ENCODE results near the gene DGKI. TPM values are rescaled to one million over a fixed set of nuclear protein-coding genes. Genes with fewer than 3 reads are reported as not detected.

DGKI gene
- total and polyA plus RNA-seq, 2 donors (not counting 1 experiment from before 2014, with no cell fraction given) = not detected

DNA sequence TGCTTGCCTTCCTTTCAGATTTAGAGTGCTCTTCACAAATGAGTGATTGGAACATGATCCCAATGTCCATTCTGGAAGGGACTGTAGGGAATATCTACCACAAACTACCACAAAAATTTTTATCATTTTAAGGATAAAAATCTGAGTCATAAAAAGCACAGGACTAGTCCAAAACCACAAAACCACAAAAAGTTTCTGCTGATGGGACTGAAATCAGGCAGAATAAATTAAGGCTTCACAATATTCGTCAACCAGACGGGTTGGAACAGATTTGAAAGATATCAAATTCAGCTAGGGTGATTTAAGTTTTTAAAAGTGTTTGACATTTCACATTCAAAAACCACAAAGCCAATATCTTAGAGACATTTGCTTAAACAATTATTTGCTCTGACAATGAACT is 403.2 kb downstream of the DGKI start:
- H3K4me2 ChIP-seq (replicated peaks; ENCODE audit: low read depth, low read length, poor library complexity, severe bottlenecking) = no peak overlapping the region
- no CpG with 5 or more reads among the region's 2 CpGs for WGBS (ENCODE audit: insufficient coverage)
- H3K4me1 Mint-ChIP-seq = no peaks in the 10 kb centered on the region

DNA sequence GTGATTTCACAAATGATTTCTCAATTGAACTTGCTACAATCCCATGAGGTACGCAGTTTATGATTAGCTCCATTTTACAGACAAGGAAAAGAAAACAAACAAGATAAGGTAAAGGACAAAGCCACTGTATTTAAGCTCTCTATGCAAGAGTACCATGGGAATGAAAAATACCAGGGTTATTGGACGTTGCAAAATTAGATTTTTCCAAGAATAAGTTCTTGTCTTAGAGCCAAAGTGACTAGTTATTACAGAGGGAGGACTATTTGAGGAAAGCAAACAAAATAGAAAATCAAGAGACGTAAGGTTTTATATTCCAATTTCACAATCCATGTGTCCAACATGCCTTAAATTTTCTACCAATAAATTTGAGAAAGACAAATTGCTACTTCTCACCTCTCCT is 405.3 kb downstream of the DGKI start:
- no CpG with 5 or more reads among the region's 3 CpGs for WGBS (ENCODE audit: insufficient coverage)
- H3K79me2 ChIP-seq (ENCODE audit: control insufficient read depth, insufficient read depth, low read length) = no peaks in the 10 kb centered on the region
- CTCF ChIA-PET = interaction anchor here (0.7 to 3.2 kb wide), 2 partner anchors 13 to 301 kb away, joined by 4 to 7 read pairs; no protein-coding TSS in a partner anchor
- ATAC-seq (ENCODE audit: low read depth) (no peak), DNase-seq (no peak)
- no peak overlapping the region for H2AFZ ChIP-seq (ENCODE audit: insufficient read depth, low read depth, low read length, poor library complexity, severe bottlenecking)
- TF ChIP-seq EZH2 (IDR thresholded peaks at IDR 0.05; ENCODE audit: borderline replicate concordance, insufficient read depth, low read depth, low read length, poor library complexity, severe bottlenecking) = no peak
- TF ChIP-seq, protein P1, sequence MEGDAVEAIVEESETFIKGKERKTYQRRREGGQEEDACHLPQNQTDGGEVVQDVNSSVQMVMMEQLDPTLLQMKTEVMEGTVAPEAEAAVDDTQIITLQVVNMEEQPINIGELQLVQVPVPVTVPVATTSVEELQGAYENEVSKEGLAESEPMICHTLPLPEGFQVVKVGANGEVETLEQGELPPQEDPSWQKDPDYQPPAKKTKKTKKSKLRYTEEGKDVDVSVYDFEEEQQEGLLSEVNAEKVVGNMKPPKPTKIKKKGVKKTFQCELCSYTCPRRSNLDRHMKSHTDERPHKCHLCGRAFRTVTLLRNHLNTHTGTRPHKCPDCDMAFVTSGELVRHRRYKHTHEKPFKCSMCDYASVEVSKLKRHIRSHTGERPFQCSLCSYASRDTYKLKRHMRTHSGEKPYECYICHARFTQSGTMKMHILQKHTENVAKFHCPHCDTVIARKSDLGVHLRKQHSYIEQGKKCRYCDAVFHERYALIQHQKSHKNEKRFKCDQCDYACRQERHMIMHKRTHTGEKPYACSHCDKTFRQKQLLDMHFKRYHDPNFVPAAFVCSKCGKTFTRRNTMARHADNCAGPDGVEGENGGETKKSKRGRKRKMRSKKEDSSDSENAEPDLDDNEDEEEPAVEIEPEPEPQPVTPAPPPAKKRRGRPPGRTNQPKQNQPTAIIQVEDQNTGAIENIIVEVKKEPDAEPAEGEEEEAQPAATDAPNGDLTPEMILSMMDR (IDR thresholded peaks at IDR 0.05) = no peak
- Mint-ChIP-seq H3K27ac (no peak overlapping the region), H3K27me3 (no peaks in the 10 kb centered on the region), H3K4me1 (no peaks in the 10 kb centered on the region), H3K4me3 (no peak overlapping the region), H3K9me3 (ENCODE audit: insufficient read depth) (no peaks in the 10 kb centered on the region)
- no peaks in the 10 kb centered on the region for H3K36me3 ChIP-seq (replicated peaks in 1 of 2; ENCODE audit: control extremely low read depth in 1 of 2, control insufficient read depth in 1 of 2, extremely low read depth in 1 of 2, insufficient read depth in 2 of 2, low read length in 1 of 2)
- H3K27me3 ChIP-seq (replicated peaks in 1 of 4; ENCODE audit: control extremely low read depth in 1 of 4, control insufficient read depth in 3 of 4, insufficient read depth in 4 of 4, low read length in 3 of 4) = no peaks in the 10 kb centered on the region
- H4K20me1 ChIP-seq (ENCODE audit: control insufficient read depth, insufficient read depth, low read length, poor library complexity, severe bottlenecking) = no peaks in the 10 kb centered on the region
- H3K9me3 ChIP-seq (ENCODE audit: control extremely low read depth in 1 of 3, control insufficient read depth in 2 of 3, insufficient read depth in 1 of 3, low read length in 2 of 3) = no peaks in the 10 kb centered on the region
- POLR2A ChIA-PET = no interaction called here
- no peak overlapping the region for H3K9ac ChIP-seq (ENCODE audit: low read length)
- H3K4me1 ChIP-seq (ENCODE audit: control insufficient read depth in 2 of 2, insufficient read depth in 2 of 2, low read length in 2 of 2) = no peaks in the 10 kb centered on the region
- H3K27ac ChIP-seq (ENCODE audit: low read length in 2 of 2) = no peak overlapping the region
- H3K4me2 ChIP-seq (replicated peaks; ENCODE audit: low read depth, low read length, poor library complexity, severe bottlenecking) = no peak overlapping the region
- H3K4me3 ChIP-seq (ENCODE audit: control extremely low read depth in 1 of 5, extremely low read depth in 1 of 5, insufficient read depth in 1 of 5, low read depth in 2 of 5, low read length in 4 of 5) = no peak overlapping the region
- intact Hi-C loops (cut with micrococcal nuclease) = no loop called here

More for the DNA sequence above, 403.2 kb downstream of the DGKI start:
- no peaks in the 10 kb centered on the region for H3K9me3 Mint-ChIP-seq (ENCODE audit: insufficient read depth)
- no peak overlapping the region for H3K27ac Mint-ChIP-seq
- TF ChIP-seq, protein P1 (IDR thresholded peaks at IDR 0.05) = no peak
- TF ChIP-seq EZH2 (IDR thresholded peaks at IDR 0.05; ENCODE audit: borderline replicate concordance, insufficient read depth, low read depth, low read length, poor library complexity, severe bottlenecking) = no peak
- POLR2A ChIA-PET = no interaction called here
- Histone ChIP-seq H3K9me3 (ENCODE audit: control extremely low read depth in 1 of 3, control insufficient read depth in 2 of 3, insufficient read depth in 1 of 3, low read length in 2 of 3) (no peaks in the 10 kb centered on the region), H3K4me1 (ENCODE audit: control insufficient read depth in 2 of 2, insufficient read depth in 2 of 2, low read length in 2 of 2) (no peaks in the 10 kb centered on the region), H3K27ac (ENCODE audit: low read length in 2 of 2) (no peak overlapping the region), H3K9ac (ENCODE audit: low read length) (no peak overlapping the region), H3K27me3 (replicated peaks in 1 of 4; ENCODE audit: control extremely low read depth in 1 of 4, control insufficient read depth in 3 of 4, insufficient read depth in 4 of 4, low read length in 3 of 4) (no peaks in the 10 kb centered on the region), H2AFZ (ENCODE audit: insufficient read depth, low read depth, low read length, poor library complexity, severe bottlenecking) (no peak overlapping the region), H4K20me1 (ENCODE audit: control insufficient read depth, insufficient read depth, low read length, poor library complexity, severe bottlenecking) (no peaks in the 10 kb centered on the region), H3K79me2 (ENCODE audit: control insufficient read depth, insufficient read depth, low read length) (no peaks in the 10 kb centered on the region), H3K4me3 (ENCODE audit: control extremely low read depth in 1 of 5, extremely low read depth in 1 of 5, insufficient read depth in 1 of 5, low read depth in 2 of 5, low read length in 4 of 5) (no peak overlapping the region), H3K36me3 (replicated peaks in 1 of 2; ENCODE audit: control extremely low read depth in 1 of 2, control insufficient read depth in 1 of 2, extremely low read depth in 1 of 2, insufficient read depth in 2 of 2, low read length in 1 of 2) (no peaks in the 10 kb centered on the region)
- no peak overlapping the region for H3K4me3 Mint-ChIP-seq
- ATAC-seq (ENCODE audit: low read depth) (no peak), DNase-seq (no peak)
- H3K27me3 Mint-ChIP-seq = no peaks in the 10 kb centered on the region
- CTCF ChIA-PET = interaction anchor here (3.2 kb wide), 1 partner anchor 11 kb away, joined by 7 read pairs; no protein-coding TSS in a partner anchor
- intact Hi-C loops (cut with micrococcal nuclease) = no loop called here

All from B cell (primary cell).